Esophagus muscularis mucosa (tissue), 3 donors: ENCODE measurements around the gene TBKBP1.

Source experiments
- POLR2A ChIP-seq: fragments of 450-650 bp; IDR thresholded peaks from one replicate; pipeline ENCODE4 v1.6.1; 2017; ENCODE audit warnings: antibody characterized with exemption, moderate library complexity, mild to moderate bottlenecking, low read depth
- TF ChIP-seq, protein P1 (sequence below), 3 experiments: fragments of 200-600 bp in 2 of 3; fragments of 450-650 bp in 1 of 3; sonication (generic) in 2 of 3; IDR thresholded peaks; one replicate each; pipeline ENCODE4 v1.5.1; 2017 to 2019; ENCODE audit warnings: antibody characterized with exemption in 3 of 3, mild to moderate bottlenecking in 2 of 3, moderate library complexity in 1 of 3

- TF ChIP-seq POLR2A, result no peak
- TF ChIP-seq, protein P1, sequence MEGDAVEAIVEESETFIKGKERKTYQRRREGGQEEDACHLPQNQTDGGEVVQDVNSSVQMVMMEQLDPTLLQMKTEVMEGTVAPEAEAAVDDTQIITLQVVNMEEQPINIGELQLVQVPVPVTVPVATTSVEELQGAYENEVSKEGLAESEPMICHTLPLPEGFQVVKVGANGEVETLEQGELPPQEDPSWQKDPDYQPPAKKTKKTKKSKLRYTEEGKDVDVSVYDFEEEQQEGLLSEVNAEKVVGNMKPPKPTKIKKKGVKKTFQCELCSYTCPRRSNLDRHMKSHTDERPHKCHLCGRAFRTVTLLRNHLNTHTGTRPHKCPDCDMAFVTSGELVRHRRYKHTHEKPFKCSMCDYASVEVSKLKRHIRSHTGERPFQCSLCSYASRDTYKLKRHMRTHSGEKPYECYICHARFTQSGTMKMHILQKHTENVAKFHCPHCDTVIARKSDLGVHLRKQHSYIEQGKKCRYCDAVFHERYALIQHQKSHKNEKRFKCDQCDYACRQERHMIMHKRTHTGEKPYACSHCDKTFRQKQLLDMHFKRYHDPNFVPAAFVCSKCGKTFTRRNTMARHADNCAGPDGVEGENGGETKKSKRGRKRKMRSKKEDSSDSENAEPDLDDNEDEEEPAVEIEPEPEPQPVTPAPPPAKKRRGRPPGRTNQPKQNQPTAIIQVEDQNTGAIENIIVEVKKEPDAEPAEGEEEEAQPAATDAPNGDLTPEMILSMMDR (IDR thresholded peaks at IDR 0.05), result no peak
Observed at GRCh38 chr17:47718634-47719405, 24.9 kb downstream of the TBKBP1 start.
